Activated CD8-positive, alpha-beta memory T cell treated with anti-CD3 and anti-CD28 coated beads, Interleukin-2, amount 10 ng/mL, durations not matched to agents 7 days and 5 days (primary cell): ENCODE measurements around the gene STRA6. TPM values are rescaled to one million over a fixed set of nuclear protein-coding genes. Genes with fewer than 3 reads are reported as not detected.

Experiments
- ATAC-seq: fragments of 150-1000 bp; cut with Tn5 transposase; one replicate; pipeline ENCODE4 v1.10.0; 2021; ENCODE audit warnings: moderate library complexity
- CTCF ChIA-PET: fragments of 350-600 bp; sonication (Branson Sonifier 250); formaldehyde crosslinking; loops from one replicate; lab custom pipeline; 2021; ENCODE audit warnings: antibody characterized with exemption; lab: Charles Lee
- DNase-seq: peaks from one replicate; pipeline ENCODE4 v3.0.0-alpha.2; 2020
- H3K27ac Mint-ChIP-seq: one replicate; pipeline ENCODE4 v1.8.0; 2021; ENCODE audit warnings: mild to moderate bottlenecking, mixed read lengths
- H3K27me3 Mint-ChIP-seq: one replicate; pipeline ENCODE4 v1.8.0; 2021; ENCODE audit warnings: mixed read lengths
- H3K36me3 Mint-ChIP-seq: one replicate; pipeline ENCODE4 v1.8.0; 2021; ENCODE audit warnings: mild to moderate bottlenecking, mixed read lengths
- H3K4me1 Mint-ChIP-seq: one replicate; pipeline ENCODE4 v1.8.0; 2021; ENCODE audit warnings: mixed read lengths
- H3K4me3 Mint-ChIP-seq: one replicate; pipeline ENCODE4 v1.8.0; 2021; ENCODE audit warnings: mild to moderate bottlenecking, moderate library complexity, mixed read lengths
- H3K9me3 Mint-ChIP-seq: one replicate; pipeline ENCODE4 v1.8.0; 2022; ENCODE audit warnings: low read depth, mixed read lengths
- total RNA-seq, 2 experiments: library from RNA; stranded (reverse); gene quantifications; one replicate each; pipeline ENCODE4 v1.2.3, GENCODE V29; 2021

The STRA6 gene
- total RNA-seq, 2 experiments from 2014 or later, result 1.3 TPM; not detected in 1

DNA sequence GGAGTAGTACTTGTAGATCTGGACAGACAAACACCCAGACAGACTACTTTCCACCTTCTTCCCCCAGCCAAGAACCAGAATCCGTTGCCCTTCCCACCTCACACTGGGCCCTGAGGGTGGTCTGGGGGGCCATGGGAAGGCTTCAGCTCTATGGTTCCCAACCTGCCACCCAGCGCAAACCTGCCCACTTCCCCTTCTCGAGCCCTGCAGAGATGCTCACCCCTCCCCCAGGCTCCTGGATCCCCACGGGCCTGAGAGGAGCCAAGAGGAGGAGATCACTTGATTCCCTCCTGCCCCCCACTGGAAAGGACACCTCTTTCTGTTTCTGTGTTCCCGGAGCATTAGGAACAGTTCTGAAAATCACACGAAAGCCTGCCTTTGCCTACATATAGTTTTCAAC is 8.7 kb downstream of the STRA6 start:
- Mint-ChIP-seq H3K9me3 (no peaks in the 10 kb centered on the region), H3K27ac (no peak overlapping the region), H3K4me3 (no peak overlapping the region), H3K36me3 (no peaks in the 10 kb centered on the region), H3K4me1 (no peaks in the 10 kb centered on the region), H3K27me3 (no peaks in the 10 kb centered on the region)
- CTCF ChIA-PET, result no interaction called here
- no peak for DNase-seq
- ATAC-seq, result no peak

DNA sequence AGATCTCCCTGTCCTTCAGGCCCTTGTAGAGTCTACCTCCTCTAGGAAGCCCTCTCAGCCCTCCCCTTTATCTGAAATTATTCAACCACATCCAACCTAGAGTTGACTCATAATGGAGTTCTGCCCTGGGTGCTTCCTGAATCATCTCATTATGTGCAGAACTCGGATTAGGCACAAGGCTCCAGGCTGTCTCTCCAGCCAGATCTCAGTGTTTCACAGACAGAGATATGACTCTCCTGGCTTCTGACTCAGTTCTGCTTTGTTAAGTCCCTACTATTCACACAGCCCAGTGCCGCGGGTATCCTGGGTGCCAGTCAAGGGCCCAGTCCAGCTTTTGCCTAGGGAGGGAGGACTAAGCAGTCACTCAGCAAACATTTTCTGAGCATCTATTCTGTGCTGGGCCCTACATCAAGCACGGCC is 9.3 kb downstream of the STRA6 start:
- Mint-ChIP-seq H3K27me3 (no peaks in the 10 kb centered on the region), H3K36me3 (no peaks in the 10 kb centered on the region), H3K4me3 (no peak overlapping the region), H3K27ac (no peak overlapping the region), H3K4me1 (no peaks in the 10 kb centered on the region), H3K9me3 (no peaks in the 10 kb centered on the region)
- DNase-seq (no peak), ATAC-seq (no peak)
- CTCF ChIA-PET, result no interaction called here

DNA sequence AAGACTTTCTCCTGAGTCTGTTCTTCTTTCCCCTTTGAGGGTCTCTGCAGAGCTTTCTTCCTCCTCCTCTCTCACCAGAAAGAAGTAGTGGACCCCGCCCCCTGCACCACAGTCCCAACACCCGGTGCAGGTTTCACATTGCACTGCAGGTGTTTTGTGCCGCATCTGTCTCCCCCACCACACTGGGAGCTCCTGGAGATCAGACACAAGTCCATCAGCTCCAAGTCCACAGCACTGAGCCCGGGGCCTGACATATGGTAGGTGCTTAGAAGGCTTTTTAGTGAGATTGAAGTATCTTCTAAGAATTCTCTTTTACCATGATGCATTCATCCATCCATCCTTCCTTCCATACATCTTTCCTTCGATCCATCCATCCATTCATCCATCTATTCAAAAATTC is 9.8 kb downstream of the STRA6 start:
- CTCF ChIA-PET, result no interaction called here
- ATAC-seq (no peak), DNase-seq (no peak)
- H3K4me1 Mint-ChIP-seq, result no peaks in the 10 kb centered on the region
- H3K9me3 Mint-ChIP-seq, result no peaks in the 10 kb centered on the region
- no peaks in the 10 kb centered on the region for H3K36me3 Mint-ChIP-seq
- no peak overlapping the region for H3K4me3 Mint-ChIP-seq
- no peak overlapping the region for H3K27ac Mint-ChIP-seq
- no peaks in the 10 kb centered on the region for H3K27me3 Mint-ChIP-seq

DNA sequence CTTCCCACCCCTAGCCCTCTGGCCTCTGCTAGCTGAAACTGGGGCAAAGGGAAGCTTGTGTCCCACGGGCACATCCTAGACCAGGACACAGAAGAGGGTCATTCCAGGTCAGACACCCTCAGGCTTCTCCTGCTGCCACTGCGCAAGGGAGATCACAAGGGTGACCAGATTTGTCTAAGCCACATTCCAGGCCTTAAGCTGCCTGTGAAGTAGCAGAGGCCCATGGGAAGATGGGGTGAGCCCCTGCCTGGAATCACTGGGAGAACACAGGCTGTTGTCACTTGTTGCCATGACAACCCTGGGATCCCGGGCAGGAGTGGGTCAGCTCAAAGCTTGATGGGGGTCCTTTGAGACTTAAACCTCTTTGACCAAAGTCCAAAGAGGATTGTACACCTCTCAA is 10.8 kb downstream of the STRA6 start:
- no peak for ATAC-seq
- Mint-ChIP-seq H3K27ac (no peak overlapping the region), H3K4me3 (no peak overlapping the region), H3K27me3 (no peaks in the 10 kb centered on the region), H3K4me1 (no peaks in the 10 kb centered on the region), H3K9me3 (no peaks in the 10 kb centered on the region), H3K36me3 (no peaks in the 10 kb centered on the region)
- CTCF ChIA-PET, result interaction anchor here (0.9 kb wide), 1 partner anchor 116 kb away, joined by 3 read pairs; no protein-coding TSS in a partner anchor
- no peak for DNase-seq

DNA sequence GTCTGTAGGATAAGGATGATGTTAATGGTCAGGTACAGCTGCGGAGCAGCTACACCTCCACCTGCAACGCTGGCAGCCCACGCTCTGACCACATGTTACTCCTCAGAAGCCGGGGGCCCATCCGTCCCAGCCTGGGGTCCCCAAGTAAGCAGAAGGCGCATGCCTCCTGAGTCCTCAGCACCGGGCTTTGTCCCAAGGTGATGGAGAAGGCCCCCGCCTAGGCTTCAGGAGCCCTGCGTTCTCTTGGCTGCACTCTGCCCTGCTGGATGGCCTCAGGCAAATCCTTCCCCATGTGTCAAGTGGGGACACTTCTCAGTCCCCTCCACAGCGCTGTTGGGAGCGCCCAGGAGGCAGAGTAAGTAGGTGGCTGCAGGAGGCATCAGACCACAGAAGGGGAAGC is 14.4 kb downstream of the STRA6 start:
- no peak for ATAC-seq
- H3K4me1 Mint-ChIP-seq, result no peaks in the 10 kb centered on the region
- CTCF ChIA-PET, result interaction anchor here (1.1 kb wide), 1 partner anchor 26 kb away, joined by 3 read pairs; no protein-coding TSS in a partner anchor

DNA sequence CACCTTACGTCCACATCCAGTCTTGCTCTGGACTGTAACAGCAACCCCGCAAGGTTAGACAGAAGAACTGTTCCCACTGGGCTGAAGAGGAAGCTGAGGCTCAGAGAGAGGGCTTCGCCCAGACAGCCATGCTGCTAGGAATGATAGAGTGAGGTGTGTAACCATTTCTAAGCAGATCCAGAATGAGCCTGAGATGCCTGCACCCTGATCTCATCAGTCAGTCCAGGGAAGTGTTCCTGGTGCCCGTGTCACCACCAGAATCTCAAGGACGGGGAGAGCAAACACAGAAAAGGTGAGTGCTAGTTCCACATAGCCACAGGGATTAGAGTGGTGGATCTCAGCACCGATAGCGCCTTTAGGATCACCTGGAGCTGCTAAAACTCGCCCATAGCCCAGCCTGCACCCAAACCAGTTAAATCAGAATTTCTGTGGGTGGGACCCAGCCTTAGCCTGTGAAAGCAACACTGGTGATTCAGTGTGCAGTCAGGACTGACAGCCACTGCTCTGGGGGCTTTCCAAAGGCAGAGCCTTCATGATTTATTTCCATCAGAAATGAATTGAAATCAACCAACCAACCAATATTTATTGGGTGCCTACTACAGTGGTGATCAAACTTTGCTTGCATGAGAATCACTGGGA is 16.8 kb downstream of the STRA6 start:
- Mint-ChIP-seq H3K9me3 (no peaks in the 10 kb centered on the region), H3K27ac (no peak overlapping the region), H3K4me1 (no peaks in the 10 kb centered on the region), H3K4me3 (no peak overlapping the region), H3K27me3 (peaks cover 2% of the 10 kb centered on the region), H3K36me3 (no peaks in the 10 kb centered on the region)
- ATAC-seq, result no peak
- CTCF ChIA-PET, result no interaction called here
- DNase-seq, result no peak

More for the DNA sequence above, 14.4 kb downstream of the STRA6 start:
- Mint-ChIP-seq H3K36me3 (no peaks in the 10 kb centered on the region), H3K27ac (no peak overlapping the region), H3K9me3 (no peaks in the 10 kb centered on the region), H3K27me3 (no peaks in the 10 kb centered on the region), H3K4me3 (no peak overlapping the region)
- DNase-seq, result no peak

DNA sequence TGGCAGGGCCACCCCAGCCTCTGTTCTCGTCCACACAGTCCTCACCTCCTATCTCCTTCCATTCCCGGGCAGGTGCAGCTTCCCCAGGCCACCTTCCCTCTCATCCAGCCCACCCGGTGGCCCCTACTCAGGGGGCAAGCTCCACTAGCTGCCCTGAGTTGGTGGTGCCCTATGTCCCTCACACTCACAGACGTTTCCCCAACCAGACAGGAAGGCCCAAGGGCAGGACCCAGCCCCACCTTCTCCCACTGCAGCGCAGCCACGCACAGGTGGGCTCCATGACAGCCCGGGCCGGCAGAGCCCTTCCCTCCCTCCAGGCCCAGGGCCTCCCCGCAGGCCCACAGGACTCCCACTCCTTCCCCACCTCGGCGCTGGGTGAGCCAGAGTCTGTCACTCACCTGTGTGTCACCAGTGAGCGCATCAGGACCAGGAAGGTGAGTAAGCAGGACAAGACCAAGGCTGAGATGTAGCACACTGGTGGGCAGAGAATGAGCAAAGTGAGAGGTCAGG is 17.9 kb downstream of the STRA6 start:
- H3K4me1 Mint-ChIP-seq, result no peaks in the 10 kb centered on the region
- CTCF ChIA-PET, result no interaction called here
- DNase-seq (no peak), ATAC-seq (no peak)
- no peaks in the 10 kb centered on the region for H3K36me3 Mint-ChIP-seq
- no peak overlapping the region for H3K27ac Mint-ChIP-seq
- no peak overlapping the region for H3K4me3 Mint-ChIP-seq
- H3K9me3 Mint-ChIP-seq, result no peaks in the 10 kb centered on the region
- H3K27me3 Mint-ChIP-seq, result peaks cover 2% of the 10 kb centered on the region

DNA sequence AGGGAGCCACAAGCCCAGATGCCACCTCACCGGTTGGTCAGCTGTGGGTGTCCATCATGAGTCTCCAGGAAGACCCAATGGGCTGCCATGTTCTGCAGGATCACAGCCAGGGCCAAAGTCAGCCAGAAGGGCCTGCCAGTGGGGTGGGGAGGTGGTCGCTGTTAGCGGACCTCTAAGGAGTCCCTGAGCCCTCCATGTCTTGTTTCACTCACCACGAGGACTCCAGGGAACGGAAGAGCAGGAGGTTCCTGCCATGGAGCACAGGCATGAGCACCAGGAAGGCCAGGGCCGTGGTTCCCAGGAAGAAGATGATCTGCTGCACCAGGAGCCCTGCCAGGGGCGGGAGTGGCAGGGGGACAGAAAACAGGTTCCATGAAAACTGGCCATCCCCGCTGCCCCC is 20.5 kb downstream of the STRA6 start:
- Mint-ChIP-seq H3K4me3 (no peak overlapping the region), H3K27me3 (peaks cover 2% of the 10 kb centered on the region), H3K9me3 (no peaks in the 10 kb centered on the region), H3K27ac (no peak overlapping the region), H3K4me1 (no peaks in the 10 kb centered on the region), H3K36me3 (no peaks in the 10 kb centered on the region)
- CTCF ChIA-PET, result no interaction called here
- DNase-seq, result no peak
- ATAC-seq, result no peak

DNA sequence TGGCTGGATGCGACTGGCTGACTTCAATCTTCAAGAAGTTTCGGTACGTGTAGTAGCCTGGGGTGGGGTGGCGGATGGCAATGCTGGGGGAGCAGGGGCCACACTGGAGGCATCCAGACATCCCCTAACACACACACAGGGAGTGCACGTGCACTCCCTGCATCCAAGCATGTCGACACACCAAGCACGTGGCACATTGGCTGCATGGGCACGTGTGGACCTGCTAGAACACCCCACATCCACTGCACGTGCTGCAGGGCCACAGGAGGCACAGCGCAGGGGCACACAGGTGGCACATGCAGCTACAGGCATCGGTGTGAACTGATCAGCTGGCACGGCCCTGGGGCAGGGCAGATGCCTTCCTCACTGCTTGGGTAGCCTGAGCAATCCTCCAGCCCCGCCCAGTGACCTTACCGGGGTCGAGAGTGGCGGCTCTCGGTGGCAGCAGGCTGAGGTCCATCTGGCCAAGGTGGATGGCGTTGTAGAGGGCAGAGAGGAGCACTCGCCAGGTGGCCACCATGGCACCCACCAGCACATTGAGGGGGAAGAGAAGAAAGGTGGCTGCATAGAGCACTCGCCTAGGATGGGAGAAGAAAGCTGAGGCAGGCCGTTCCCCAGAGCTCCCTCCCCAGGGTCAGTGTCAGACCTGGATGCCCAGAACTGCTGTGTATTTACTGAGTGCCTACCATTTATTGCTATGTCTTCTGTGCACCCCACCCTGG is 21.5 kb downstream of the STRA6 start:
- Mint-ChIP-seq H3K27me3 (peaks cover 2% of the 10 kb centered on the region), H3K36me3 (no peaks in the 10 kb centered on the region), H3K4me1 (no peaks in the 10 kb centered on the region), H3K27ac (no peak overlapping the region), H3K4me3 (no peak overlapping the region), H3K9me3 (no peaks in the 10 kb centered on the region)
- CTCF ChIA-PET, result no interaction called here
- ATAC-seq (no peak), DNase-seq (no peak)

DNA sequence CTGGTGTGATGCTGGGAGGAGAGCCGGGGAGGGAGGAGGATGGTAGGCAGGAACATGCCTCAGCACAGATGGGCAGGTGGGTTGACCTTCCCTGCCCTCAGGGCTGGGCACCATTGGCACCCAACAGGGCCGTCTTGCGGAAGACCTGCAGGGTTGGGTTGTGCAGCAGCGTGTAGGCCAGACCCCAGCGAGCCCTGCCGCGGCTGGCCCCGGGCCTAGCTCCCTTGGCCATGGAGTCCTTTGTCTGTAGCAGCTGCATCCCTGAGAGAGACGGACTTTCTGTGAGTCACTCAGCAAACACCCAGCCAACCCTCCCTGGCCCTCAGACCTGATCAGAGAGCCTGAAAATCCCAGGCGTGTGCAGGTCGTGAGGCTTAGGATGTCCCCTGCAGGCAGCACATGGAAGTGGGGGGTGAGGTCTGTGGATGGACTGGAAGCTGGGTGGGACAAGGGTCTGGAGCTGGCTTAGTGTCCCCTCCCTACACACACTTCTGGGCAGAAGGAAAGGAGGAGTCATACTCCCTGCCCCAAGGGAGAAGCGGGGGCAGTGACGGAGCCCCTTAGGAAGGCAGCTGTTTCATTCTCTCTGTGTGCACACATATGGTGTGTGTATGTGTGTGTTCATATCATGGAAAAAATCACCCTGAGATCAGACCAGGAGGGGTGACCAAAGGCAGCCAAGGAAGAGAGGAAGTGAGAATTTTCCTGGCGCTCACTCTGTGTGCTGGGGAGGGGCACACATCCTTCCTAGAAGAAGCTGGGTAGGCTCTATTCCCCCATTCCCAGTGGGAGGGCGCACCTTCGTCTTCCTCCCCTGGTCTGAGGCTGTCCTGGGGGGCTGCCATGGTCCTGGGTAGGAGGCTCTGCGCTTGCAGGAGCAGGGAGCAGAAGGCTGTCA is 22.4 kb downstream of the STRA6 start:
- no peak for DNase-seq

DNA sequence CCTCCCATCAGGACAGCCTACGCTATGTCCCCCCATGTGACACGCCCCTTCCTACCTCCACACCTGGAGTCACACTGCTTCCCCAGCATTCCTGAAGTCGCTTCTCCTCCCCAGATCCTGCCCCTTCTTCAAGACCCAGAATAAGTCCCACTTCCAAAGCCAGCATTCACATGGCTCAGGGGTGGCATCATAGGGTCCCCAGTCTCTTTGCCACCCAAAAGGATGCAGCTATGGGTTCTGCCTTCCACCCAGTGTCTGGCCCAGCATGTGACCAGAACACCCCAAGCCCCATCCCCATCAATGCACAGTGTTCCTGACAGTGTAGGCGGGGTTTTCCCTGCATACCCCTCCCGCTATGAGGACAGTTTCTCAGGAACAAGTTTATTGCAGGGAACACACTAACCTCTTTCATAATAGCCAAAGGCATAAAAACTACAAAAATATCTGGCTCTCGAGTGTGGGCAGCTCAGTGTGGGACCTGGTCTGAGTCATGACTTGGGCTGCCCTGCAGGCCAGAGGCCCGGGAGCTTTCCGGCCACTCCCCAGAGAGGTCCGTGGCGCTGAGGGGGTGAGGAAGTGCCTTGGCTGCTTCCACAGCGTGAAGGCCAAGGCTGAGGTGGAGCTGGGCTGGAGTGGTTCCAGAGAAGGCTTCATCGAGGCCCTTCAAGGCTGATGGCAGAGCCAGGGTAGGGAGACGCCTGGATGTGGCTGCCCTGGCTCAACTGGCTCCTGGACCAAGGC is 23.3 kb downstream of the STRA6 start:
- Mint-ChIP-seq H3K36me3 (no peaks in the 10 kb centered on the region), H3K27me3 (peaks cover 2% of the 10 kb centered on the region), H3K4me3 (no peak overlapping the region), H3K4me1 (no peaks in the 10 kb centered on the region), H3K27ac (no peak overlapping the region), H3K9me3 (no peaks in the 10 kb centered on the region)
- CTCF ChIA-PET, result no interaction called here
- DNase-seq (no peak), ATAC-seq (no peak)

More for the DNA sequence above, 22.4 kb downstream of the STRA6 start:
- no peak overlapping the region for H3K4me3 Mint-ChIP-seq
- peaks cover 2% of the 10 kb centered on the region for H3K27me3 Mint-ChIP-seq
- H3K36me3 Mint-ChIP-seq, result no peaks in the 10 kb centered on the region
- CTCF ChIA-PET, result no interaction called here
- H3K4me1 Mint-ChIP-seq, result no peaks in the 10 kb centered on the region
- no peak overlapping the region for H3K27ac Mint-ChIP-seq
- no peak for ATAC-seq
- no peaks in the 10 kb centered on the region for H3K9me3 Mint-ChIP-seq

DNA sequence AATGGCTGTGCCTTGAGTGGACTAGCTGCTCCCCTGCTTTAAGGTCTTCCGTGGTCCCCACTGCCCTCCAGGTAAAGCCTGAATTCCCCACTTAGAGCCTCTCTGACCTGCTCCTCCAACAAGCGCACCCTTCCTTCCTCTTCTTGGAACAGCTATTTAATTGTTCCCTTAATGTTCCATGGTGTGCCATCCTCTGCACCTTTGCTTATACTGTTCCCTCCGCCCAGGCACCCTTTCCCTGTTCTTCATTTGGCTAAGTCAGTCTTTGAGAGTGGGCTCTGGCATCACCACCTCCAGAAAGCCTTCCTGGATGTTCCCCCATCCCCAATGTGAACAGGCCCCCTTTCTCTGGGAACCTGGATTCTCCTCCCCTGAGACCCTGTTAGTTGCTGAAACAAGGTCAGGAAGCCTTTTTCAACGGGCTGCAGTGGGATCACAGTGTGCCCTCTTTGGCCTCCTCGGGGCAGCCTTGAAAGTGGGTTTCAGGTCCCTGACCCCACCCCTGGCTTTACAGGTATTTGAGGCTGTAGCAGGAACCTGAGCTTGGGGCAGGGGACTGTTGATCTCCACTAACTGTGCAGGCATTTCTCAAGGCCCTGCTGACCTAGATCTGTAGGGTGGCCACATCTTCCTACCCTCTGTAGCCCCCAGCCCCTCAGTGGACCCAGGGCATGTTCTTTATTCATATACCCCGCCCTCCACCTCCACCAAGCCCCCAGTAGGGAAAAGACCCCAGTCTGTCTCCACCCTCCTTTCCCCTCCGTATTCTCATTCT is 24.1 kb downstream of the STRA6 start:
- Mint-ChIP-seq H3K27me3 (peaks cover 2% of the 10 kb centered on the region), H3K27ac (no peak overlapping the region), H3K4me3 (no peak overlapping the region), H3K4me1 (no peaks in the 10 kb centered on the region), H3K9me3 (no peaks in the 10 kb centered on the region), H3K36me3 (no peaks in the 10 kb centered on the region)
- DNase-seq (no peak), ATAC-seq (no peak)
- CTCF ChIA-PET, result no interaction called here
